Activated naive CD8-positive, alpha-beta T cell treated with anti-CD3 and anti-CD28 coated beads for 36 hours (primary cell): ENCODE results near the gene STAM. TPM values are rescaled to one million over a fixed set of nuclear protein-coding genes. Genes with fewer than 3 reads are reported as not detected.

ENCODE experiments used
- DNase-seq: peaks from one replicate; pipeline ENCODE4 v3.0.0; 2021
- H3K27ac Mint-ChIP-seq: one replicate; pipeline ENCODE4 v1.8.0; 2022; ENCODE audit warnings: mild to moderate bottlenecking, moderate library complexity, mixed read lengths
- H3K27me3 Mint-ChIP-seq: one replicate; pipeline ENCODE4 v1.8.0; 2022; ENCODE audit warnings: mild to moderate bottlenecking, mixed read lengths
- H3K36me3 Mint-ChIP-seq: one replicate; pipeline ENCODE4 v1.8.0; 2021; ENCODE audit warnings: mild to moderate bottlenecking, mixed read lengths
- H3K4me1 Mint-ChIP-seq: one replicate; pipeline ENCODE4 v1.8.0; 2021; ENCODE audit warnings: mixed read lengths
- H3K4me3 Mint-ChIP-seq: one replicate; pipeline ENCODE4 v1.8.0; 2022; ENCODE audit warnings: mild to moderate bottlenecking, moderate library complexity, mixed read lengths
- H3K9me3 Mint-ChIP-seq: one replicate; pipeline ENCODE4 v1.8.0; 2022; ENCODE audit warnings: mixed read lengths
- total RNA-seq, 2 experiments: library from RNA; stranded (reverse); gene quantifications; one replicate each; pipeline ENCODE4 v1.2.3, GENCODE V29; 2021

STAM gene
- total RNA-seq, 2 experiments from 2014 or later: 21.6 to 22.7 TPM

GRCh38 chr10:17682236-17682946 is 38.4 kb downstream of the STAM start:
- no peak for DNase-seq
- Mint-ChIP-seq H3K27ac (peak overlapping the region; percentile 78), H3K9me3 (peaks cover 7% of the 10 kb centered on the region), H3K4me3 (no peak overlapping the region), H3K36me3 (peaks cover 49% of the 10 kb centered on the region), H3K4me1 (peaks cover 59% of the 10 kb centered on the region), H3K27me3 (no peaks in the 10 kb centered on the region)

GRCh38 chr10:17683541-17683940 is 39.6 kb downstream of the STAM start:
- no peak for DNase-seq
- peaks cover 47% of the 10 kb centered on the region for H3K36me3 Mint-ChIP-seq
- H3K27me3 Mint-ChIP-seq: no peaks in the 10 kb centered on the region
- peak overlapping the region; percentile 21 for H3K27ac Mint-ChIP-seq
- H3K4me1 Mint-ChIP-seq: peaks cover 56% of the 10 kb centered on the region
- no peak overlapping the region for H3K4me3 Mint-ChIP-seq
- peaks cover 7% of the 10 kb centered on the region for H3K9me3 Mint-ChIP-seq

DNA sequence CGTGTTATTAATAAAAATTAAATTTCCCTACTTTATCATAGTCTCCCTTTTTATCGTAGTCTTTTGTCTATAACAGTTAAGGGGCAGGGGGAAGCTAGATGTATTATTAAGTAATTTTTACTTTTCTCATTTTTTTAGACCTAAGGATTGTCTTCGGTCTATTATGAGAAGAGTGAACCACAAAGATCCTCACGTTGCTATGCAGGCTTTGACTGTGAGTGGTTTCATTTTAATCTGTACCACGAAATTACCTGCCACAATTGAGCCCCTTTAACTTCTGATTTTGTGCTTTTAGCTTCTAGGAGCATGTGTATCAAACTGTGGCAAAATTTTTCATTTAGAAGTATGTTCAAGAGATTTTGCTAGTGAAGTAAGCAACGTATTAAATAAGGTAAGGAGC is 40.6 kb downstream of the STAM start:
- peaks cover 37% of the 10 kb centered on the region for H3K36me3 Mint-ChIP-seq
- no peak for DNase-seq
- H3K27me3 Mint-ChIP-seq: no peaks in the 10 kb centered on the region
- peaks cover 48% of the 10 kb centered on the region for H3K4me1 Mint-ChIP-seq
- H3K4me3 Mint-ChIP-seq: no peak overlapping the region
- peak overlapping the region; percentile 60 for H3K27ac Mint-ChIP-seq
- H3K9me3 Mint-ChIP-seq: peaks cover 3% of the 10 kb centered on the region

DNA sequence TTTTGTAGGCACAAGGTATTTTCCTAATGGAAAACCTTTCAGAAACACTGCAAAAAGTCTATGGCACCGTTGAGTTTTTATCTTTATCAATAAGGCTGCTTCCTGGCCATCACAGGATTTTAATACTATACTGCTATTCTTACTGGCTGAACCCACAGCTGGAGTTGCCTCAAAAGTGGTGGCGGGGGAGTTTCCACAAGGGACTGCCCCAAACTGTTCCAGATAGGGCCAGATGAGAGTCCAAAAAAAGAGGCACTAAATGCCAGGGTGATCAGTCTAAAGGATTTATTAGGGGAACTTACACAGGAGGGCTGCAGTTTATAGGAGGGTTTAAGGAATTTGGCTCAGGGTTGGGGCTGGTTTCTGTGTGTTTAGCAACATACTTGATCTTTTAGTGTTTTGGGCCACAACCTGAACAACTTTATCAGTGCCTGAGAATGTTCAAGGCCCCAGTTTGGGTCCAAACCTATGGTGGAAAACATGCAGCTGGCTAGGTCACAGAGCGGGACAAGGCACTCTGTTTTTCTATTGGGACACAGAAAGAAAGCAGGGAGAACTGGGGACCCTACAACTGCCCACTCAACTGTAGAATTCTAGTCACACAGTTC is 41.4 kb downstream of the STAM start:
- Mint-ChIP-seq H3K27ac (peak overlapping the region; percentile 71), H3K9me3 (no peaks in the 10 kb centered on the region), H3K36me3 (peaks cover 29% of the 10 kb centered on the region), H3K4me3 (no peak overlapping the region), H3K4me1 (peaks cover 40% of the 10 kb centered on the region), H3K27me3 (no peaks in the 10 kb centered on the region)
- DNase-seq: peak; percentile 50

DNA sequence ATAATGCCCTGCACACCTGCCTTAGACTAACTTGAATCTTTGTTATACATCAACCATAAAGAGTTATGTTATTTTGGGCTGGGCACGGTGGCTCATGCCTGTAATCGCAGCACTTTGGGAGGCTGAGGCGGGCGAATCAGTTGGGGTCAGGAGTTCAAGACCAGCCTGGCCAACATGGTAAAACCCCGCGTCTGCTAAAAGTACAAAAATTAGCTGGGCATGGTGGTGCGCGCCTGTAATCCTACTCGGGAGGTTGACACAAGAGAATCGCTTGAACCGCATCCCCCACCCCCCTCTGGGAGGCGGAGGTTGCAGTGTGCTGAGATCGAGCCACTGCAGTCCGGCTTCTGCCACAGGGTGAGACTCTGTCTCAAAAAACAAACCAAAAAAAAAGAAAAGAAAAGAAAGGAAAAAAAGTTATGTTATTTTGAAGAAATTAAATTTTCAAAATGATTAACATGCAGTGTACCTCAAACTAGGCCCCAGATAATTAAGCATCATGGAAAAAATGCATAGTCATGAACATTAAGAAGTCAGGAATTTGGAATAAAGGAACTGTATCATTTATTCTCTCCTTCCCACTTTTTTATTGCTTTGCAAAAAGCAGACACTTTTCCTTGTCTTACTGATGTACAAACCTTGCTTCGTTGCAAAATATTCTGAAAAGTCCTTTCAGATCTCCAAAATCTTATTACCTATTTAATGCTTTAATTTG is 43.3 kb downstream of the STAM start:
- Mint-ChIP-seq H3K27me3 (no peaks in the 10 kb centered on the region), H3K36me3 (peaks cover 24% of the 10 kb centered on the region), H3K27ac (no peak overlapping the region), H3K4me3 (no peak overlapping the region), H3K9me3 (no peaks in the 10 kb centered on the region), H3K4me1 (peaks cover 28% of the 10 kb centered on the region)
- DNase-seq: no peak

DNA sequence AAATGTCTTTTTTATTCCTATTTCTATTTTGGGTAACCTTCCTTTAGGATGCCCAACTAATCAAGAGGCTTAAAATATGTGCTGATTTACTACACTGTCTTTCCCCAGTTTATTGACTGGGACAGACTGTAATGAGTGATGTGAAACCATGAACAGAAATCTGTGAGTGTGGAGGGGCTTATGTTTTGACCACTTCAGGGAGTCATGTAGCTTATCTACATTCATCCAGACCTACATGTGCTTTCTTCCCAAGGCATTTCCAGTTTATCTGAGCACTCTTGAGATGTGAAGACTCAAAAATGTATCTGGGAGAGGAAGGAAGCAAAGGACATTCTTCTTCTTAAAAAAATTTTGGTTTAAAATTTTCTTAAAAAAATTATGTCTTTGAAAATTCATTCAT is 45.2 kb downstream of the STAM start:
- no peaks in the 10 kb centered on the region for H3K9me3 Mint-ChIP-seq
- no peak overlapping the region for H3K4me3 Mint-ChIP-seq
- peaks cover 12% of the 10 kb centered on the region for H3K36me3 Mint-ChIP-seq
- no peak for DNase-seq
- no peak overlapping the region for H3K27ac Mint-ChIP-seq
- H3K27me3 Mint-ChIP-seq: no peaks in the 10 kb centered on the region
- H3K4me1 Mint-ChIP-seq: peaks cover 10% of the 10 kb centered on the region

GRCh38 chr10:17693009-17693408 is 49.1 kb downstream of the STAM start:
- no peak overlapping the region for H3K27ac Mint-ChIP-seq
- no peaks in the 10 kb centered on the region for H3K4me1 Mint-ChIP-seq
- H3K27me3 Mint-ChIP-seq: no peaks in the 10 kb centered on the region
- no peak for DNase-seq
- H3K4me3 Mint-ChIP-seq: no peak overlapping the region
- H3K9me3 Mint-ChIP-seq: no peaks in the 10 kb centered on the region
- H3K36me3 Mint-ChIP-seq: peaks cover 9% of the 10 kb centered on the region

DNA sequence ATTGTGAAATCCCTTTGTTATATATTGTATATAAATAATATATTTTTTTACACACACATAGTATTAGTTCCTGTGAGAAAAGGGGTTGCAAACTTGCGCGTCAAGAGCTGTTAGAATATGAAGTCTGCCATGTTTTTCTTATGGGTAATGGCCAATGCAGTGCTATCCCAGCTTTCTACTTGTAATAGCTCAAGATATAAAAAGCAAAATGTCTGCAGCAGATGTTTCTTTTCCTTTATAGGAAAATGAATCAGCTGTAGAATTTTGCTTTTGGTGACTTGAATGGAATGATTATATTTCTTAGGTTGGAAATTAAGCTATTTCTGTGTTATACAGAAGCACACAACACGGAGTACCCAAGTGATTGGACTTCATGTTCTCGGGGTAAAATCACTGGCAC is 54.7 kb downstream of the STAM start:
- Mint-ChIP-seq H3K4me1 (peaks cover 2% of the 10 kb centered on the region), H3K4me3 (no peak overlapping the region), H3K9me3 (no peaks in the 10 kb centered on the region), H3K36me3 (peaks cover 21% of the 10 kb centered on the region), H3K27ac (no peak overlapping the region), H3K27me3 (no peaks in the 10 kb centered on the region)
- no peak for DNase-seq

DNA sequence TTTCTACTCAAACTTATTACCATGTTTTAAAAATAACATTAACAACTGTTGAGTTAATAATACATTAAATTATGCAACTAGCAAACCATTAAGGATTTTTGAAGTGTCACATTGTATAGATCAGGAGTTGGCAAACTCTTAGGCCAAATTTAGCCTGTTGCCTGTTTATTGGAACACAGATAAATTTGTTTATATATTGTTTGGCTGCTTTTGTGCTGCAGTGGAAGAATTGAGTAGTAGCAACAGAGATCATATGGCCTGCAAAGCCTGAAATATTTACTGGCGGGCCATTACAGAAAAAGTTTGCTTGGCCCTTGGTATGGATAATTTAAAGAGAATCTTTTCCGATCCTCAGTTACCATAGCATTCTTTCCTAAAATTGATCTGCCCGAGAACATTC is 57.4 kb downstream of the STAM start:
- H3K9me3 Mint-ChIP-seq: no peaks in the 10 kb centered on the region
- no peak overlapping the region for H3K4me3 Mint-ChIP-seq
- no peak for DNase-seq
- peaks cover 2% of the 10 kb centered on the region for H3K4me1 Mint-ChIP-seq
- no peaks in the 10 kb centered on the region for H3K27me3 Mint-ChIP-seq
- no peak overlapping the region for H3K27ac Mint-ChIP-seq
- peaks cover 20% of the 10 kb centered on the region for H3K36me3 Mint-ChIP-seq

DNA sequence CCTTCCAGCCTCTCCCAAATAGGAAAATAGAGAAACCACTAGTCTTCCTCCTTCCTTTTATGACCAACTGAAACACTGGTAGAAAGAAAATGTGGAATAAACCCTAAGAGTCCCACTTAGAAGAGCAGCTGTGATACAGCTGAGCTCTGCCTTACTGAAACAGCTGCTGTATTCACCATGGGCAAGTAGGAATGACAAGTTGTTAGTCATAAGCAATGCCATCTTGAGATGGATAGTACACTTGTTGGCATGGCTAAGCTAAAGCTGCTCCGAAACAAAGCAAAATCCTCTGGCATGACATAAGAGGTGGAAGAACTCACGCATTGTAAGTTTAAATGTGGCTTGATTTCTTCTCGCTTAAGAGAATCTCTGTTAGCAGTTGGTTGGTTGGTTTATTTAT is 59.8 kb downstream of the STAM start:
- no peak overlapping the region for H3K4me3 Mint-ChIP-seq
- H3K27me3 Mint-ChIP-seq: no peaks in the 10 kb centered on the region
- no peak for DNase-seq
- H3K9me3 Mint-ChIP-seq: no peaks in the 10 kb centered on the region
- H3K27ac Mint-ChIP-seq: no peak overlapping the region
- H3K36me3 Mint-ChIP-seq: peaks cover 12% of the 10 kb centered on the region
- peaks cover 2% of the 10 kb centered on the region for H3K4me1 Mint-ChIP-seq

DNA sequence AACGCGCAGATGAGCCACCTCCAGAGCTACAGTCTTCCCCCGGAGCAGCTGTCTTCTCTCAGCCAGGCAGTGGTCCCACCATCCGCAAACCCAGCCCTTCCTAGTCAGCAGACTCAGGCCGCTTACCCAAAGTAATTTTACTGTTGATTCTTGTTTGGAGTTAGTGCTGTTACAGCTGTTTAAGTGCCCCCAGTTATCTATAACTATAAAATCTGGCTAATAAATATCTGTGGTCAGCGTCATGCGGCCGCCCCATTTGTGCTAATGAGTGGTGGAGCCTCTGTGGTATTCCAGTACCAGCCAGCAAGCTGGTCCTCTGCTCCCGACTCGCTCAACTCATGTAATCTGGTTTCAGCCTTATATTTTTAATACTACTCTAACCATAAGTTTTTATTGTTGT is 64.9 kb downstream of the STAM start:
- no peak overlapping the region for H3K4me3 Mint-ChIP-seq
- no peak overlapping the region for H3K27ac Mint-ChIP-seq
- H3K36me3 Mint-ChIP-seq: peaks cover 11% of the 10 kb centered on the region
- H3K27me3 Mint-ChIP-seq: no peaks in the 10 kb centered on the region
- no peaks in the 10 kb centered on the region for H3K4me1 Mint-ChIP-seq
- no peaks in the 10 kb centered on the region for H3K9me3 Mint-ChIP-seq
- no peak for DNase-seq

GRCh38 chr10:17709492-17709891 is 65.5 kb downstream of the STAM start:
- Mint-ChIP-seq H3K27me3 (no peaks in the 10 kb centered on the region), H3K9me3 (no peaks in the 10 kb centered on the region), H3K27ac (no peak overlapping the region), H3K36me3 (peaks cover 17% of the 10 kb centered on the region), H3K4me1 (no peaks in the 10 kb centered on the region), H3K4me3 (no peak overlapping the region)
- no peak for DNase-seq

DNA sequence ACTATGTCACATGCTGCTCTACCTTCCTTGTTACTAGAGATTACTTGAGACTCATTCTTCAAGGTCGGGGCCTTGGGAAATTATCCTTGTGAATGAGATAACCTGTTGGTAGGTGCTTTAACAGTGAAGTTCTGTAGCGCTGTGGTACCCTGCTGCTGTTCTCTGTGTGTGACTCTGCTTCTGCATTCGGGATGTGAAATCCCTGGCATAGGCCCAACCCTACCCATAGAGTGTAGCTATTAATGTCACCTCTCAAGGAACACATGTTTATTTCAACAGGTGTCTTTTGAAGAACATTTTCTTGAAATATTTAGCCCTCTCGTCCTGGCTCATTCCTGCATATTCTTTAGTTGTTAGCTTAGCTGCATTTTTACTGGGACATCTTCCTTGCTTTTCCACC is 66.2 kb downstream of the STAM start:
- Mint-ChIP-seq H3K27ac (no peak overlapping the region), H3K4me3 (no peak overlapping the region), H3K36me3 (peaks cover 22% of the 10 kb centered on the region), H3K27me3 (no peaks in the 10 kb centered on the region), H3K4me1 (no peaks in the 10 kb centered on the region), H3K9me3 (no peaks in the 10 kb centered on the region)
- no peak for DNase-seq

DNA sequence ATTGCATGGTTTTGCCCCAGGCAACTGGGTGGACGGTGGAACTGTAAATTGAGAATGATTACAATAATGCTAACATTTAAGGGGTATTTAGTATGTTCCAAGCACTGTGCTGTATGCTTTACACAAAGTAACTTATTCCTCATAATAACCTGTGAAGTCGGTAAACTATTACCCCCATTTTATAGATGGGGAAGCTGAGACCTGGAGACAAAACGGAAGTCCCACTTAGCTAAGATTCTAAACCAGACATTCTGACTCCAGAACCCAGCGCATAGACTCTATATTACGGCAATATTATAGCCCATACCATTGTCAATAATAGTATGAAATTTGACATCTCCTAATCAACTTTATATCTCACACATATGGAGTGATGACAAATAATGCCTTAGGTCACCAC is 68.1 kb downstream of the STAM start:
- Mint-ChIP-seq H3K4me3 (no peak overlapping the region), H3K27me3 (no peaks in the 10 kb centered on the region), H3K9me3 (no peaks in the 10 kb centered on the region), H3K27ac (no peak overlapping the region), H3K4me1 (no peaks in the 10 kb centered on the region), H3K36me3 (peaks cover 32% of the 10 kb centered on the region)
- DNase-seq: no peak

DNA sequence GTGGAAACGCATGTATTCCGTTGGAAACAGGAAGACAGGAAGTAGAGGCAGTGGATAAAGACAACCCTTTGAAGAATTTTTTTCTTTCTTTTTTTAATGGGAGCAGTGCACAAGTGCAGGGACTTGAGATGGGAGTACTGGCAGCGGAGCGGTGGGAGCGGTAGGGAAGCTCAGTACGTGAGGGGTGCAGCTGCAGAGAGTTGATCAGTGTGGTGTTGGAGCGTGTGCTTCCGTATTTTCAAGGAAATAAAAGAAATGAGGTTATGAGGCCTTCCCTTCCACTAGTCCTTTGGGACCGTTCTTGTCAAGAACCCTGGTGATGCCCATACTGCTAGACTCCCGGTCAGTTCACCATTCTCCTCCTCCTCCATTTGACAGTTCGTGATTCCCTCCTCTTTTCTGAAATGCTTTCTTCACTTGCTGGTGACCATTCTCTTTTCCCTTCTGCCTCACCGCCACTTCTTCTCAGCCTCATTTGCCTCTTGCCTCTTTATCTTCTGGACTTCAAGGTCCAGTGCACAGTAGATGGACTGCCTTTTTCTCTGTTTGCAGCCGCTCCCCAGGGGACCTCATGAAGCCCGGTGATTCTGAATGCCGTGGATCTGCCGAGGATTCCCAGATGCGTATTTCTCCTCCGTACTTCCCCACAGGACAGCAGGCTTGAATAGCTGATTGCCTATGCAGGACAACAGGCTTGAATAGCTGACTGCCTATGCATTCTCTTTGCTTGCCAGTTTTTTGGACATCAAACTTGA is 68.9 kb downstream of the STAM start:
- Mint-ChIP-seq H3K36me3 (peaks cover 39% of the 10 kb centered on the region), H3K27me3 (no peaks in the 10 kb centered on the region), H3K4me3 (no peak overlapping the region), H3K4me1 (no peaks in the 10 kb centered on the region), H3K9me3 (peaks cover 4% of the 10 kb centered on the region), H3K27ac (no peak overlapping the region)
- DNase-seq: no peak
